GM20431 (cell line): Measurements from ENCODE around the gene MAN1A1.
"Not testable (repeated sequence)": the region's sequence is repeated elsewhere in the genome, so short reads cannot be mapped to it uniquely, and the experiment has no call there.

ENCODE experiments used
- in situ Hi-C: fragments of 300-500 bp; cut with MseI, MboI; formaldehyde crosslinking; loops from one replicate; pipeline ENCODE4 v1.15.0; 2020; ENCODE audit warnings: low sequenced_read_pairs; ENCODE audit not compliant: unreplicated experiment

Gene MAN1A1

GRCh38 chr6:119161438-119161837 is 188.1 kb downstream of the MAN1A1 start:
- in situ Hi-C loops, result no loop called here

GRCh38 chr6:119160911-119161310 is 188.7 kb downstream of the MAN1A1 start:
- in situ Hi-C loops, result no loop called here

GRCh38 chr6:119158057-119158848 is 191.3 kb downstream of the MAN1A1 start:
- in situ Hi-C loops, result no loop called here

- in situ Hi-C loops, result no loop called here
These were observed 192.1 kb downstream of the MAN1A1 start for GRCh38 chr6:119157506-119157815.

- in situ Hi-C loops, result no loop called here
These were observed 192.6 kb downstream of the MAN1A1 start for GRCh38 chr6:119156757-119157505.

- in situ Hi-C loops, result not testable (repeated sequence)
These were observed 193.5 kb downstream of the MAN1A1 start for GRCh38 chr6:119156082-119156481.

- in situ Hi-C loops, result no loop called here
These were observed 197.4 kb downstream of the MAN1A1 start for GRCh38 chr6:119152187-119152586.

GRCh38 chr6:119148825-119149525 is 200.6 kb downstream of the MAN1A1 start:
- in situ Hi-C loops, result loop anchor here (25.0 kb wide), 3 partner anchors 188 to 813 kb away; partner anchors contain the start of gene MAN1A1

- in situ Hi-C loops, result loop anchor here (25.0 kb wide), 3 partner anchors 189 to 814 kb away; partner anchors contain the start of gene MAN1A1
These were observed 201.3 kb downstream of the MAN1A1 start for GRCh38 chr6:119148098-119148824.

- in situ Hi-C loops, result loop anchor here (25.0 kb wide), 3 partner anchors 190 to 815 kb away; partner anchors contain the start of gene MAN1A1
These were observed 202.2 kb downstream of the MAN1A1 start for GRCh38 chr6:119147101-119148053.

GRCh38 chr6:119145111-119145510 is 204.4 kb downstream of the MAN1A1 start:
- in situ Hi-C loops, result loop anchor here (25.0 kb wide), 3 partner anchors 192 to 817 kb away; partner anchors contain the start of gene MAN1A1

GRCh38 chr6:119142637-119143036 is 206.9 kb downstream of the MAN1A1 start:
- in situ Hi-C loops, result loop anchor here (25.0 kb wide), 3 partner anchors 195 to 820 kb away; partner anchors contain the start of gene MAN1A1

GRCh38 chr6:119142041-119142440 is 207.5 kb downstream of the MAN1A1 start:
- in situ Hi-C loops, result loop anchor here (25.0 kb wide), 3 partner anchors 195 to 820 kb away; partner anchors contain the start of gene MAN1A1

GRCh38 chr6:119140196-119141140 is 209.1 kb downstream of the MAN1A1 start:
- in situ Hi-C loops, result loop anchor here (25.0 kb wide), 3 partner anchors 197 to 822 kb away; partner anchors contain the start of gene MAN1A1

- in situ Hi-C loops, result loop anchor here (25.0 kb wide), 3 partner anchors 198 to 823 kb away; partner anchors contain the start of gene MAN1A1
These were observed 210.5 kb downstream of the MAN1A1 start for GRCh38 chr6:119138906-119139541.

- in situ Hi-C loops, result loop anchor here (25.0 kb wide), 3 partner anchors 200 to 825 kb away; partner anchors contain the start of gene MAN1A1
These were observed 212.1 kb downstream of the MAN1A1 start for GRCh38 chr6:119137194-119138072.
